ENCODE data around the gene MAP2K7. TPM values are rescaled to one million over a fixed set of nuclear protein-coding genes. Genes with fewer than 3 reads are reported as not detected.
A peak's percentile ranks its signal among the peaks of the same experiment; 100 is the strongest.
"Not testable (repeated sequence)": the region's sequence is repeated elsewhere in the genome, so short reads cannot be mapped to it uniquely, and the experiment has no call there.

MAP2K7 gene
- total RNA-seq, 1 experiment from 2014 or later = 59.1 TPM

DNA sequence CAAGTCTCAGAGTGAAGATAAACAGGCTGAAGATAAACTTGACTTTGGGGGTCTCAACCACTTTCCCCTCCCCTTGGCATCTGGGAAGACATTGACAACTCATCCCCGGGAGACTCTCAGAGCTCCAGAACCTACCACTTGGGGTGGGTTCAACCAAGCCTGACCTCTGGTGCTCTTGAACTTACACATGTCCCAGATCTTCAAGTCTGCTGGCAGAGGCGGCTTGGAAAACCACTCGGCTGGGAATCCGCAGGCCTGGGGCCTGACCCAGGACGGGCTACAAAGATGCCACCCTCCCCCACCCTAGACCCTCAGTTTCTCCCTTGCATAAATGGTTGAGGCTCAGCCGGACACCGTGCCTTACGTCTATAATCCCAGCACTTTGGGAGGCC lies 14.9 kb upstream of the MAP2K7 start:
- Histone ChIP-seq H2AFZ (ENCODE audit: low read depth, low read length, poor library complexity, severe bottlenecking) (no peak overlapping the region), H3K4me1 (ENCODE audit: control insufficient read depth in 1 of 2, insufficient read depth in 2 of 2, low read length in 2 of 2) (peaks cover 13 to 42% of the 10 kb centered on the region in 2 experiments; a peak in 3 of 4 replicates)
- CTCF ChIA-PET = interaction anchor here (1.8 to 4.0 kb wide), 2 partner anchors 13 to 20 kb away, joined by 4 to 14 read pairs; no protein-coding TSS in a partner anchor

DNA sequence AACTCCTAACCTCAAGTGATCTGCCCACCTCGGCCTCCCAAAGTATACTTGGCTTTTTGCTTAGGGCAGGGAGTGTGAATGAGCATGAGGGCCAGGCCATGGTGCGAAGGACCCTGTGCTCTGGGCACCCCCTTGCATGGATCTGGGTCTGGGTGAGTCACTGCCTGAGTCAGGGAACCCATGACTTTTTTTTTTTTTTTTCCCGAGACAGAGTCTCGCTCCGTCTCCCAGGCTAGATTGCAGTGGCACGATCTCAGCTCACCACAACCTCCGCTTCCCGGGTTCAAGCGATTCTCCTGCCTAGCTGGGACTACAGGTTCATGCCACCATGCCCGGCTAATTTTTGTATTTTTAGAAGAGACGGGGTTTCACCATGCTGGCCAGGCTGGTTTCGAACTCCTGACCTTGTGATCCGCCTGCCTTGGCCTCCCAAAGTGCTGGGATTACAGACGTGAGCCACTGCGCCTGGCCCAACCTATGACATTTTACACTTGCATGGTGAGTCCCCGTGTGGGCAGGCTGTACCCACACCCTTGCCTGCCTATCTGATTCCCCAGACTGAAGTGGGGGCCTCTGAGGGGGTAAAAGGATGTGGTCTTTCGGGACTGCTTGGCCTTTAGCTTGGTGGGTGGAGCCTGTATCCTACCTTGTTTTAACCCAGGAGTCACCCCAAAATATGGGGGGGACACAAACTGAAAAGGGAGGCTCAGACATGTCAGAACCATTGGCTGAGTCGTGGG lies 10.1 kb upstream of the MAP2K7 start:
- H3K9ac ChIP-seq (ENCODE audit: low read length); H3K4me2 ChIP-seq (ENCODE audit: low read length); H3K27me3 ChIP-seq (ENCODE audit: insufficient read depth, low read length); BruUV-seq (replicated peaks); H3K9me2 ChIP-seq (ENCODE audit: insufficient read depth); H3K9me3 ChIP-seq (ENCODE audit: control insufficient read depth in 1 of 2, insufficient read depth in 1 of 2, low read depth in 1 of 2, low read length in 2 of 2); RAD21 ChIA-PET (ENCODE audit: low non-redundant PET in 1 of 2, low total read pairs in 2 of 2, uncharacterized antibody in 2 of 2, unreplicated experiment in 2 of 2); H3K4me3 ChIP-seq (replicated peaks in 1 of 2; ENCODE audit: low read depth in 1 of 2, low read length in 2 of 2); H4K20me1 ChIP-seq (ENCODE audit: insufficient read depth); DNase-seq (ENCODE audit: low read depth, low spot score); H3K36me3 ChIP-seq (ENCODE audit: control insufficient read depth in 1 of 2, insufficient read depth in 2 of 2, low read length in 2 of 2); intact Hi-C loops (cut with micrococcal nuclease); ATAC-seq; H3K27ac ChIP-seq (ENCODE audit: low read depth, low read length); CTCF ChIA-PET; POLR2A ChIA-PET; H2AFZ ChIP-seq (ENCODE audit: low read depth, low read length, poor library complexity, severe bottlenecking): not testable (repeated sequence)
- peaks cover 0 to 13% of the 10 kb centered on the region in 2 experiments; a peak in 2 of 4 replicates for H3K4me1 ChIP-seq (ENCODE audit: control insufficient read depth in 1 of 2, insufficient read depth in 2 of 2, low read length in 2 of 2)
- peaks cover 42% of the 10 kb centered on the region for H3K79me2 ChIP-seq (ENCODE audit: insufficient read depth, low read length)

More for the DNA sequence above, 14.9 kb upstream of the MAP2K7 start:
- peak overlapping the region; percentile 97 for H3K9ac ChIP-seq (ENCODE audit: low read length)
- no peaks in the 10 kb centered on the region for H3K36me3 ChIP-seq (ENCODE audit: control insufficient read depth in 1 of 2, insufficient read depth in 2 of 2, low read length in 2 of 2)
- peak overlapping the region; percentile 76 for H3K27ac ChIP-seq (ENCODE audit: low read depth, low read length)
- no peaks in the 10 kb centered on the region for H3K9me3 ChIP-seq (ENCODE audit: control insufficient read depth in 1 of 2, insufficient read depth in 1 of 2, low read depth in 1 of 2, low read length in 2 of 2)
- TF ChIP-seq CBX3 (IDR thresholded peaks at IDR 0.05; ENCODE audit: low read depth) = no peak
- TF ChIP-seq RAD21 (IDR thresholded peaks at IDR 0.05; ENCODE audit: low read depth) = no peak
- peak; percentile 50; the same call in 1 of the 2 replicates for TF ChIP-seq ZFX (IDR thresholded peaks at IDR 0.05)
- DNase-seq (ENCODE audit: low read depth, low spot score) = no peak
- BruUV-seq (replicated peaks) = TSS peak; percentile 83
- H3K9me2 ChIP-seq (ENCODE audit: insufficient read depth) = no peaks in the 10 kb centered on the region
- RAD21 ChIA-PET (ENCODE audit: low non-redundant PET in 1 of 2, low total read pairs in 2 of 2, uncharacterized antibody in 2 of 2, unreplicated experiment in 2 of 2) = no interaction called here
- H3K79me2 ChIP-seq (ENCODE audit: insufficient read depth, low read length) = peaks cover 37% of the 10 kb centered on the region
- intact Hi-C loops (cut with micrococcal nuclease) = loop anchor here (2.0 kb wide), 1 partner anchor 14 kb away; the partner anchor contains the start of gene MAP2K7
- H3K4me3 ChIP-seq (replicated peaks in 1 of 2; ENCODE audit: low read depth in 1 of 2, low read length in 2 of 2) = peak overlapping the region; percentile 81 to 94
- H3K27me3 ChIP-seq (ENCODE audit: insufficient read depth, low read length) = no peaks in the 10 kb centered on the region
- H4K20me1 ChIP-seq (ENCODE audit: insufficient read depth) = no peaks in the 10 kb centered on the region
- no peak for ATAC-seq
- POLR2A ChIA-PET = interaction anchor here (1.0 to 3.0 kb wide), 5 partner anchors 11 to 31 kb away, joined by 3 to 10 read pairs (median 4); partner anchors contain the start of genes MAP2K7 and SNAPC2
- peak overlapping the region; percentile 95 for H3K4me2 ChIP-seq (ENCODE audit: low read length)

Data from HCT116 (cell line).